Keratinocyte (primary cell): ENCODE results near the gene ADGRF1. TPM values are rescaled to one million over a fixed set of nuclear protein-coding genes. Genes with fewer than 3 reads are reported as not detected.

Experiments used
- DNase-seq: peaks from one replicate; pipeline ENCODE4 v3.0.0-alpha.2; 2011; ENCODE audit warnings: low read depth, missing footprints, low spot score
- FAIRE-seq: peaks from 2 replicates; lab custom pipeline; 2011; peaks lifted over from hg19 to GRCh38; lab: Jason Lieb, UNC
- H2AFZ ChIP-seq: 2 replicates; pipeline ENCODE4 v1.6.0; 2012; ENCODE audit warnings: low read length, control low read depth, inconsistent platforms; ENCODE audit not compliant: control insufficient read depth
- H3K27ac ChIP-seq: 2 replicates; pipeline ENCODE4 v1.5.1; 2011; ENCODE audit warnings: low read length; ENCODE audit not compliant: control insufficient read depth, insufficient read depth
- H3K27me3 ChIP-seq: 3 replicates; pipeline ENCODE4 v1.6.0; 2011; ENCODE audit warnings: low read length; ENCODE audit not compliant: control insufficient read depth, insufficient read depth; ENCODE audit errors: extremely low read depth
- H3K36me3 ChIP-seq, 2 experiments: 2 replicates in 1 of 2; 3 replicates in 1 of 2; pipeline ENCODE4 v1.5.1; 2011; ENCODE audit warnings: low read length in 2 of 2, mild to moderate bottlenecking in 1 of 2; ENCODE audit not compliant: control insufficient read depth in 2 of 2, insufficient read depth in 2 of 2; ENCODE audit errors: extremely low read depth in 1 of 2
- H3K4me1 ChIP-seq: 3 replicates; pipeline ENCODE4 v1.5.1; 2011; ENCODE audit warnings: low read length; ENCODE audit not compliant: control insufficient read depth, insufficient read depth; ENCODE audit errors: extremely low read depth
- H3K4me2 ChIP-seq: 3 replicates; pipeline ENCODE4 v1.6.0; 2011; ENCODE audit warnings: low read depth, low read length; ENCODE audit not compliant: control insufficient read depth, insufficient read depth; ENCODE audit errors: extremely low read depth
- H3K4me3 ChIP-seq, 3 experiments: fragments of 200-600 bp in 1 of 3; sonication (generic) in 1 of 3; 2 replicates in 2 of 3; 3 replicates in 1 of 3; pipeline ENCODE4 v1.5.1; 2011 to 2016; ENCODE audit warnings: low read length in 3 of 3, mild to moderate bottlenecking in 3 of 3, control low read depth in 2 of 3, inconsistent platforms in 1 of 3, low read depth in 1 of 3, mixed read lengths in 1 of 3, mixed run types in 1 of 3, moderate library complexity in 1 of 3; ENCODE audit not compliant: control insufficient read depth in 2 of 3, insufficient read depth in 2 of 3; ENCODE audit errors: extremely low read depth in 1 of 3
- H3K79me2 ChIP-seq: 2 replicates; pipeline ENCODE4 v1.6.0; 2012; ENCODE audit warnings: low read length; ENCODE audit not compliant: control insufficient read depth, insufficient read depth
- H3K9ac ChIP-seq: 3 replicates; pipeline ENCODE4 v1.6.0; 2011; ENCODE audit warnings: low read length; ENCODE audit not compliant: control insufficient read depth, insufficient read depth; ENCODE audit errors: extremely low read depth
- H3K9me1 ChIP-seq: 3 replicates; pipeline ENCODE4 v1.6.0; 2011; ENCODE audit warnings: low read length; ENCODE audit not compliant: control insufficient read depth, insufficient read depth; ENCODE audit errors: extremely low read depth
- H3K9me3 ChIP-seq: 2 replicates; pipeline ENCODE4 v1.5.1; 2012; ENCODE audit warnings: low read depth, low read length; ENCODE audit not compliant: control insufficient read depth
- H4K20me1 ChIP-seq: 3 replicates; pipeline ENCODE4 v1.6.0; 2011; ENCODE audit warnings: low read length; ENCODE audit not compliant: control insufficient read depth, insufficient read depth; ENCODE audit errors: extremely low read depth
- EZH2 ChIP-seq: IDR thresholded peaks from one replicate; pipeline ENCODE4 v1.6.1; 2012; ENCODE audit warnings: inconsistent platforms, mild to moderate bottlenecking, low read length, moderate library complexity
- dilution Hi-C: fragments of 300-500 bp; cut with MboI; formaldehyde crosslinking; loops from one replicate; pipeline ENCODE4 v1.7.0; 2020; ENCODE audit warnings: low sequenced_read_pairs; ENCODE audit not compliant: extremely low pct_ligation_motif_present
- polyA plus RNA-seq, 5 experiments: library from polyadenylated mRNA; depleted of rRNA in 3 of 5; stranded (reverse) in 3 of 5; stranded (forward) in 1 of 5; unstranded in 1 of 5; fragments of >200 nt; gene quantifications; 1 replicate in 1 of 5; 2 replicates in 3 of 5; 3 replicates in 1 of 5; pipeline versions ENCODE4 v1.2.1 to v1.2.3, GENCODE V29; 2011 to 2012; ENCODE audit warnings: missing spikeins in 2 of 5, low read depth in 1 of 5, low replicate concordance in 1 of 5
- TF ChIP-seq, protein P1 (sequence below), 3 experiments: IDR thresholded peaks in 1 of 3; conservative IDR thresholded peaks in 1 of 3; optimal IDR thresholded peaks in 1 of 3; 2 replicates in 2 of 3; 3 replicates in 1 of 3; pipeline versions ENCODE3 to v1.5.1; 2011; ENCODE audit warnings: low read length in 3 of 3, mild to moderate bottlenecking in 3 of 3, moderate library complexity in 2 of 3, control low read depth in 1 of 3, inconsistent platforms in 1 of 3; ENCODE audit not compliant: insufficient read depth in 2 of 3; ENCODE audit errors: extremely low read depth in 1 of 3

ADGRF1 gene
- polyA plus RNA-seq, 1 donor (not counting 4 experiments of a cell fraction or from before 2014, with no cell fraction given): 43.9 TPM

DNA sequence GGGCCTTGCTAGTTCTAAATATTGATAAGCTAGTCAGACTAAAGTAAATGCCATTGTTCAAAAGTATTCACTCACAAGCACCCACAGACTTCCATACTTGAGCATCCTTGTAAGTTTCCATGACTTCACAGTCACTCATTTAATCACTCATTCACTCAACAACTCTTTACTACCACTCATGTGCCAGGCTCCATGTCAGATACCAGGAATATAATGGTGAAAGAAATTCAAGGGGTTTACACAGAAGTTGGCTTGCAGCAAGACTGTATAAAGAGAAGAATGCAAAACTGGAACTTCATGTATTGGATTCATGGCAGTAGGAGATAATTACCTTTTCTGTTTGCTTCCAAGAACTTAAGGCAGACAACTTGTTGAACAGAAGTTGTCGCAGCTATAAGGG, 36.6 kb downstream of the ADGRF1 start:
- Histone ChIP-seq H3K9ac (no peak overlapping the region), H3K36me3 (no peaks in the 10 kb centered on the region), H3K79me2 (no peaks in the 10 kb centered on the region), H3K27me3 (no peaks in the 10 kb centered on the region), H3K27ac (no peak overlapping the region), H3K4me3 (no peak overlapping the region), H4K20me1 (no peaks in the 10 kb centered on the region), H3K9me3 (no peaks in the 10 kb centered on the region), H3K9me1 (no peaks in the 10 kb centered on the region), H2AFZ (no peak overlapping the region), H3K4me1 (peaks cover 4% of the 10 kb centered on the region), H3K4me2 (no peak overlapping the region)
- DNase-seq: no peak
- FAIRE-seq: no peak
- TF ChIP-seq EZH2: no peak
- TF ChIP-seq, protein P1, sequence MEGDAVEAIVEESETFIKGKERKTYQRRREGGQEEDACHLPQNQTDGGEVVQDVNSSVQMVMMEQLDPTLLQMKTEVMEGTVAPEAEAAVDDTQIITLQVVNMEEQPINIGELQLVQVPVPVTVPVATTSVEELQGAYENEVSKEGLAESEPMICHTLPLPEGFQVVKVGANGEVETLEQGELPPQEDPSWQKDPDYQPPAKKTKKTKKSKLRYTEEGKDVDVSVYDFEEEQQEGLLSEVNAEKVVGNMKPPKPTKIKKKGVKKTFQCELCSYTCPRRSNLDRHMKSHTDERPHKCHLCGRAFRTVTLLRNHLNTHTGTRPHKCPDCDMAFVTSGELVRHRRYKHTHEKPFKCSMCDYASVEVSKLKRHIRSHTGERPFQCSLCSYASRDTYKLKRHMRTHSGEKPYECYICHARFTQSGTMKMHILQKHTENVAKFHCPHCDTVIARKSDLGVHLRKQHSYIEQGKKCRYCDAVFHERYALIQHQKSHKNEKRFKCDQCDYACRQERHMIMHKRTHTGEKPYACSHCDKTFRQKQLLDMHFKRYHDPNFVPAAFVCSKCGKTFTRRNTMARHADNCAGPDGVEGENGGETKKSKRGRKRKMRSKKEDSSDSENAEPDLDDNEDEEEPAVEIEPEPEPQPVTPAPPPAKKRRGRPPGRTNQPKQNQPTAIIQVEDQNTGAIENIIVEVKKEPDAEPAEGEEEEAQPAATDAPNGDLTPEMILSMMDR (optimal IDR thresholded peaks at IDR 0.05 in 1 of 3, IDR thresholded peaks at IDR 0.05 in 1 of 3, conservative IDR thresholded peaks at IDR 0.05 in 1 of 3; ENCODE audit: extremely low read depth in 1 of 3, insufficient read depth in 2 of 3, low read length in 3 of 3): no peak
- dilution Hi-C loops: no loop called here

DNA sequence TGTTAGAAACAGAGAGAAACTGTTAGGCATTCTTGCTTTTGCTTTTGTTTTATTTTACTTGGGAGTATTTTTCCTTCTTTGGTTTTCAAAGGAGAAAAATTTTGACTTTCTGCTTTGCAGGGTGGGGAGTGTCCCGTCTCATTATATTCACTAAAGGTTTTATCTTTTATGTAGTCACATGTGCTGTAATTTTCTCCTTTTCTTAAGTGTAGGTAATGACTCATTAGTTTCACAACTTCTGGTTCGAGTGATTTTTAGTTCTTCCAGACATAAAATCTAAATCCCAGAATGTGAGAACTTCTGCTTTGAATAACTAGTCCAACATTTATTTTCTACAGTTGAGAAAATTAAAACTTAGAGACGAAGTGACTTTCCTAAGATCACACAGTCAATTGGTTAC, 37.7 kb downstream of the ADGRF1 start:
- H3K9ac ChIP-seq: no peak overlapping the region
- no peak overlapping the region for H2AFZ ChIP-seq
- H3K79me2 ChIP-seq: no peaks in the 10 kb centered on the region
- H3K27ac ChIP-seq: no peak overlapping the region
- H3K9me3 ChIP-seq: no peaks in the 10 kb centered on the region
- H3K36me3 ChIP-seq: no peaks in the 10 kb centered on the region
- H3K4me3 ChIP-seq: no peak overlapping the region
- peaks cover 4% of the 10 kb centered on the region for H3K4me1 ChIP-seq
- H4K20me1 ChIP-seq: no peaks in the 10 kb centered on the region
- H3K4me2 ChIP-seq: no peak overlapping the region
- FAIRE-seq (peak; percentile 46), DNase-seq (no peak)
- H3K9me1 ChIP-seq: no peaks in the 10 kb centered on the region
- H3K27me3 ChIP-seq: no peaks in the 10 kb centered on the region
- no peak for TF ChIP-seq EZH2
- TF ChIP-seq, protein P1 (optimal IDR thresholded peaks at IDR 0.05 in 1 of 3, IDR thresholded peaks at IDR 0.05 in 1 of 3, conservative IDR thresholded peaks at IDR 0.05 in 1 of 3; ENCODE audit: extremely low read depth in 1 of 3, insufficient read depth in 2 of 3, low read length in 3 of 3): no peak
- dilution Hi-C loops: no loop called here
